NCI-H1694 treated with DMSO at 0.1 percent for 48 hours (cell line): Measurements from ENCODE around the gene SLC24A4.

Source experiments
- DNase-seq: peaks from one replicate; lab custom pipeline; 2025; lab: John Stamatoyannopoulos, UW

SLC24A4 gene

GRCh38 chr14:92323011-92323915 is at the start of gene SLC24A4:
Gene SLC24A4 (plus strand): TSS chr14:92323165. CDS start chr14:92323831, 666 bp downstream.
- DNase-seq = peak; percentile 51

- no peak for DNase-seq
These were observed 49.8 kb upstream of the SLC24A4 start for GRCh38 chr14:92273166-92273565.

- DNase-seq = no peak
These were observed 48.9 kb upstream of the SLC24A4 start for GRCh38 chr14:92274055-92274454.

- DNase-seq = no peak
These were observed 46.9 kb upstream of the SLC24A4 start for GRCh38 chr14:92276074-92276473.

GRCh38 chr14:92277031-92277430 is 45.9 kb upstream of the SLC24A4 start:
- no peak for DNase-seq

- no peak for DNase-seq
These were observed 42.3 kb upstream of the SLC24A4 start for GRCh38 chr14:92280554-92281262.

GRCh38 chr14:92282669-92283068 is 40.3 kb upstream of the SLC24A4 start:
- no peak for DNase-seq

GRCh38 chr14:92285311-92285710 is 37.7 kb upstream of the SLC24A4 start:
- no peak for DNase-seq

GRCh38 chr14:92287987-92288386 is 35.0 kb upstream of the SLC24A4 start:
- no peak for DNase-seq

GRCh38 chr14:92288994-92289660 is 33.8 kb upstream of the SLC24A4 start:
- DNase-seq = no peak

GRCh38 chr14:92292673-92293072 is 30.3 kb upstream of the SLC24A4 start:
- no peak for DNase-seq

GRCh38 chr14:92294506-92294905 is 28.5 kb upstream of the SLC24A4 start:
- DNase-seq = no peak

GRCh38 chr14:92297818-92298595 is 25.0 kb upstream of the SLC24A4 start:
- no peak for DNase-seq

- DNase-seq = no peak
These were observed 20.5 kb upstream of the SLC24A4 start for GRCh38 chr14:92302481-92302880.

- no peak for DNase-seq
These were observed 14.2 kb upstream of the SLC24A4 start for GRCh38 chr14:92308716-92309115.

GRCh38 chr14:92309968-92310530 is 12.9 kb upstream of the SLC24A4 start:
- peak; percentile 82 for DNase-seq

- DNase-seq = peak; percentile 59
These were observed 12.1 kb upstream of the SLC24A4 start for GRCh38 chr14:92310776-92311375.

- DNase-seq = no peak
These were observed 8.8 kb upstream of the SLC24A4 start for GRCh38 chr14:92314182-92314581.

GRCh38 chr14:92315050-92315805 is 7.7 kb upstream of the SLC24A4 start:
- DNase-seq = no peak

- no peak for DNase-seq
These were observed 6.8 kb upstream of the SLC24A4 start for GRCh38 chr14:92316176-92316575.
